GM12864 (cell line): ENCODE results near the gene MCU.

Experiments
- DNase-seq: peaks from one replicate; pipeline ENCODE4 v3.0.0-alpha.2; 2011; ENCODE audit warnings: low read depth
- H3K4me3 ChIP-seq: 2 replicates; pipeline ENCODE4 v1.5.1; 2011; ENCODE audit warnings: mild to moderate bottlenecking, low read depth, low read length, control low read depth
- CTCF ChIP-seq: IDR thresholded peaks from 2 replicates; pipeline ENCODE4 v1.5.1; 2011; ENCODE audit warnings: low read depth, mild to moderate bottlenecking, moderate library complexity, low read length, control low read depth, inconsistent platforms; ENCODE audit errors: missing control alignments

MCU gene

GRCh38 chr10:72812753-72813430 lies 120.9 kb downstream of the MCU start:
- TF ChIP-seq CTCF = no peak
- no peak overlapping the region for H3K4me3 ChIP-seq
- no peak for DNase-seq

- H3K4me3 ChIP-seq = no peak overlapping the region
- no peak for DNase-seq
- no peak for TF ChIP-seq CTCF
Observed at GRCh38 chr10:72814099-72814790, 122.3 kb downstream of the MCU start.

- no peak for TF ChIP-seq CTCF
- H3K4me3 ChIP-seq = no peak overlapping the region
- DNase-seq = no peak
Observed at GRCh38 chr10:72816565-72816964, 124.6 kb downstream of the MCU start.

- TF ChIP-seq CTCF = no peak
- no peak overlapping the region for H3K4me3 ChIP-seq
- no peak for DNase-seq
Observed at GRCh38 chr10:72818076-72818475, 126.1 kb downstream of the MCU start.

- DNase-seq = no peak
- no peak for TF ChIP-seq CTCF
Observed at GRCh38 chr10:72819053-72819452, 127.1 kb downstream of the MCU start.

GRCh38 chr10:72821606-72822005 lies 129.7 kb downstream of the MCU start:
- no peak overlapping the region for H3K4me3 ChIP-seq
- TF ChIP-seq CTCF = no peak

More at GRCh38 chr10:72819053-72819452, 127.1 kb downstream of the MCU start:
- H3K4me3 ChIP-seq = no peak overlapping the region

More at GRCh38 chr10:72821606-72822005, 129.7 kb downstream of the MCU start:
- DNase-seq = no peak
